Ectodermal cell (in vitro differentiated cells): ENCODE data around the gene NAXD.
"Not testable (repeated sequence)": the region's sequence is repeated elsewhere in the genome, so short reads cannot be mapped to it uniquely, and the experiment has no call there.

Experiments
- H3K27ac ChIP-seq: 2 replicates; pipeline ENCODE4 v1.7.0; 2013; ENCODE audit warnings: mild to moderate bottlenecking, low read depth, low read length; ENCODE audit not compliant: insufficient read depth, poor library complexity, severe bottlenecking
- H3K27me3 ChIP-seq: 2 replicates; pipeline ENCODE4 v1.7.0; 2013; ENCODE audit warnings: mild to moderate bottlenecking, low read length; ENCODE audit not compliant: insufficient read depth, control insufficient read depth, poor library complexity, severe bottlenecking
- H3K36me3 ChIP-seq: one replicate; pipeline ENCODE4 v1.7.0; 2013; ENCODE audit warnings: low read length; ENCODE audit not compliant: control insufficient read depth, insufficient read depth
- H3K4me1 ChIP-seq: one replicate; pipeline ENCODE4 v1.7.0; 2013; ENCODE audit warnings: low read length; ENCODE audit not compliant: control insufficient read depth, insufficient read depth
- H3K4me3 ChIP-seq: 2 replicates; pipeline ENCODE4 v1.7.0; 2013; ENCODE audit warnings: low read depth, low read length, control low read depth; ENCODE audit not compliant: insufficient read depth
- H3K9me3 ChIP-seq: 2 replicates; pipeline ENCODE4 v1.7.0; 2013; ENCODE audit warnings: mild to moderate bottlenecking, low read length, moderate library complexity; ENCODE audit not compliant: control insufficient read depth
- WGBS, 2 experiments: methylation state at CpG; one replicate each; pipeline ENCODE4 v1.1.7; 2013; ENCODE audit warnings: missing lambda C conversion rate in 2 of 2; 5-methylcytosine and 5-hydroxymethylcytosine counted together

NAXD gene

GRCh38 chr13:110627761-110628476, 12.6 kb downstream of the NAXD start:
- no peaks in the 10 kb centered on the region for H3K36me3 ChIP-seq
- no peaks in the 10 kb centered on the region for H3K4me1 ChIP-seq
- 95 to 96% methylated on average over 12 of the region's 12 CpGs for WGBS, 2 experiments
- no peak overlapping the region for H3K27ac ChIP-seq
- no peak overlapping the region for H3K4me3 ChIP-seq
- no peaks in the 10 kb centered on the region for H3K27me3 ChIP-seq
- H3K9me3 ChIP-seq, result no peaks in the 10 kb centered on the region

GRCh38 chr13:110628477-110628793, 13.1 kb downstream of the NAXD start:
- Histone ChIP-seq H3K27ac (no peak overlapping the region), H3K36me3 (no peaks in the 10 kb centered on the region), H3K4me1 (no peaks in the 10 kb centered on the region), H3K4me3 (no peak overlapping the region), H3K27me3 (no peaks in the 10 kb centered on the region), H3K9me3 (no peaks in the 10 kb centered on the region)
- 90 to 92% methylated on average over 13 of the region's 13 CpGs for WGBS, 2 experiments

- H3K27me3 ChIP-seq, result no peaks in the 10 kb centered on the region
- no peaks in the 10 kb centered on the region for H3K9me3 ChIP-seq
- no peak overlapping the region for H3K4me3 ChIP-seq
- H3K4me1 ChIP-seq, result no peaks in the 10 kb centered on the region
- no peak overlapping the region for H3K27ac ChIP-seq
- no peaks in the 10 kb centered on the region for H3K36me3 ChIP-seq
- WGBS, 2 experiments, result 90 to 93% methylated on average over 18 to 19 of the region's 19 CpGs
Measured at GRCh38 chr13:110628952-110629701, 13.8 kb downstream of the NAXD start.

GRCh38 chr13:110629735-110630134, 14.4 kb downstream of the NAXD start:
- Histone ChIP-seq H3K9me3 (no peaks in the 10 kb centered on the region), H3K27ac (no peak overlapping the region), H3K4me3 (no peak overlapping the region), H3K36me3 (peaks cover 6% of the 10 kb centered on the region), H3K4me1 (no peaks in the 10 kb centered on the region), H3K27me3 (no peaks in the 10 kb centered on the region)
- WGBS, 2 experiments, result 96 to 99% methylated on average over 7 of the region's 7 CpGs

- no peaks in the 10 kb centered on the region for H3K27me3 ChIP-seq
- no peak overlapping the region for H3K4me3 ChIP-seq
- WGBS, 2 experiments, result 92 to 94% methylated on average over 10 of the region's 10 CpGs
- H3K27ac ChIP-seq, result no peak overlapping the region
- H3K36me3 ChIP-seq, result peaks cover 15% of the 10 kb centered on the region
- no peaks in the 10 kb centered on the region for H3K4me1 ChIP-seq
- no peaks in the 10 kb centered on the region for H3K9me3 ChIP-seq
Measured at GRCh38 chr13:110630566-110631119, 15.3 kb downstream of the NAXD start.

- H3K4me3 ChIP-seq, H3K27me3 ChIP-seq, H3K4me1 ChIP-seq, H3K27ac ChIP-seq, H3K9me3 ChIP-seq: not testable (repeated sequence)
- H3K36me3 ChIP-seq, result peaks cover 21% of the 10 kb centered on the region
- 93 to 94% methylated on average over 15 of the region's 15 CpGs for WGBS, 2 experiments
Measured at GRCh38 chr13:110632255-110632654, 16.9 kb downstream of the NAXD start.

- H3K36me3 ChIP-seq, result peaks cover 27% of the 10 kb centered on the region
- H3K9me3 ChIP-seq, result no peaks in the 10 kb centered on the region
- H3K4me1 ChIP-seq, result no peaks in the 10 kb centered on the region
- H3K27me3 ChIP-seq, result no peaks in the 10 kb centered on the region
- H3K4me3 ChIP-seq, result no peak overlapping the region
- no peak overlapping the region for H3K27ac ChIP-seq
- 92 to 97% methylated on average over 8 of the region's 8 CpGs for WGBS, 2 experiments
Measured at GRCh38 chr13:110633776-110634175, 18.4 kb downstream of the NAXD start.

- WGBS, 2 experiments, result 91 to 94% methylated on average over 19 of the region's 19 CpGs
- Histone ChIP-seq H3K27ac (no peak overlapping the region), H3K4me3 (no peak overlapping the region), H3K27me3 (no peaks in the 10 kb centered on the region), H3K9me3 (no peaks in the 10 kb centered on the region), H3K4me1 (no peaks in the 10 kb centered on the region), H3K36me3 (peaks cover 27% of the 10 kb centered on the region)
Measured at GRCh38 chr13:110634558-110634957, 19.2 kb downstream of the NAXD start.

- peaks cover 27% of the 10 kb centered on the region for H3K36me3 ChIP-seq
- H3K4me3 ChIP-seq, result no peak overlapping the region
- no peaks in the 10 kb centered on the region for H3K27me3 ChIP-seq
- no peaks in the 10 kb centered on the region for H3K4me1 ChIP-seq
- no peaks in the 10 kb centered on the region for H3K9me3 ChIP-seq
- H3K27ac ChIP-seq, result no peak overlapping the region
- WGBS, 2 experiments, result 95 to 96% methylated on average over 19 of the region's 19 CpGs
Measured at GRCh38 chr13:110635405-110636002, 20.2 kb downstream of the NAXD start.

- no peaks in the 10 kb centered on the region for H3K4me1 ChIP-seq
- H3K9me3 ChIP-seq, result no peaks in the 10 kb centered on the region
- no peak overlapping the region for H3K4me3 ChIP-seq
- 95 to 96% methylated on average over 16 of the region's 16 CpGs for WGBS, 2 experiments
- H3K36me3 ChIP-seq, result peaks cover 27% of the 10 kb centered on the region
- H3K27ac ChIP-seq, result no peak overlapping the region
- no peaks in the 10 kb centered on the region for H3K27me3 ChIP-seq
Measured at GRCh38 chr13:110636053-110636475, 20.7 kb downstream of the NAXD start.
